Natural killer cell (primary cell): ENCODE data around the gene CHI3L1. TPM values are rescaled to one million over a fixed set of nuclear protein-coding genes. Genes with fewer than 3 reads are reported as not detected.

Source experiments
- ATAC-seq, 3 donors: fragments of 150-1000 bp in 2 of 3; fragments of 200-7000 bp in 1 of 3; cut with Tn5 transposase; 1 replicate in 1 of 3; 2 replicates in 2 of 3; pipeline ENCODE4 v1.10.0; 2021; ENCODE audit warnings: mild to moderate bottlenecking in 2 of 3, moderate library complexity in 2 of 3
- DNase-seq, 2 donors: peaks; one replicate each; pipeline versions ENCODE4 v3.0.0 to v3.0.0-alpha.2; 2013 to 2021; ENCODE audit warnings: mixed read lengths in 1 of 2
- H3K27ac ChIP-seq: one replicate; pipeline ENCODE4 v1.5.1; 2013; ENCODE audit warnings: mild to moderate bottlenecking, low read length
- H3K27me3 ChIP-seq: one replicate; pipeline ENCODE4 v1.6.1; 2013; ENCODE audit warnings: low read length; ENCODE audit not compliant: control insufficient read depth, insufficient read depth
- H3K36me3 ChIP-seq: one replicate; pipeline ENCODE4 v1.6.1; 2013; ENCODE audit warnings: low read length; ENCODE audit not compliant: control insufficient read depth, insufficient read depth
- H3K4me1 ChIP-seq: one replicate; pipeline ENCODE4 v1.6.1; 2013; ENCODE audit warnings: low read length; ENCODE audit not compliant: control insufficient read depth, insufficient read depth
- H3K4me3 ChIP-seq: one replicate; pipeline ENCODE4 v1.5.1; 2013; ENCODE audit warnings: low read length
- H3K9me3 ChIP-seq: one replicate; pipeline ENCODE4 v1.6.1; 2013; ENCODE audit warnings: low read length; ENCODE audit not compliant: control insufficient read depth, insufficient read depth
- H3K27ac Mint-ChIP-seq, 2 donors: one replicate each; pipeline ENCODE4 v1.8.0; 2022; ENCODE audit warnings: mild to moderate bottlenecking in 2 of 2, mixed read lengths in 2 of 2, moderate library complexity in 1 of 2
- H3K27me3 Mint-ChIP-seq, 2 donors: one replicate each; pipeline ENCODE4 v1.8.0; 2022; ENCODE audit warnings: low read depth in 2 of 2, mixed read lengths in 2 of 2
- H3K36me3 Mint-ChIP-seq: one replicate; pipeline ENCODE4 v1.8.0; 2022; ENCODE audit warnings: mixed read lengths
- H3K4me1 Mint-ChIP-seq, 2 donors: one replicate each; pipeline ENCODE4 v1.8.0; 2022; ENCODE audit warnings: mixed read lengths in 2 of 2
- H3K4me3 Mint-ChIP-seq: one replicate; pipeline ENCODE4 v1.8.0; 2022; ENCODE audit warnings: mild to moderate bottlenecking, moderate library complexity, mixed read lengths
- H3K9me3 Mint-ChIP-seq, 2 donors: one replicate each; pipeline ENCODE4 v1.8.0; 2022; ENCODE audit warnings: mixed read lengths in 2 of 2
- WGBS: methylation state at CpG from one replicate; pipeline ENCODE4 v1.1.7; 2013; ENCODE audit warnings: missing lambda C conversion rate; ENCODE audit not compliant: insufficient coverage; 5-methylcytosine and 5-hydroxymethylcytosine counted together
- intact Hi-C: fragments of 100-400 bp; cut with micrococcal nuclease; formaldehyde crosslinking; loops from one replicate; pipeline ENCODE4 v1.14.2; 2022
- total RNA-seq, 4 donors: library from RNA; stranded (reverse); fragments of 120-200 nt in 1 of 4; gene quantifications; one replicate each; pipeline versions ENCODE4 v1.2.3 to v1.2.4, GENCODE V29; 2013 to 2022
- TF ChIP-seq, protein P1 (sequence below): fragments of 200-600 bp; IDR thresholded peaks from one replicate; pipeline ENCODE4 v1.8.0; 2022; ENCODE audit warnings: antibody characterized with exemption

Gene CHI3L1
- total RNA-seq, 3 donors from 2014 or later (not counting 1 experiment from before 2014, with no cell fraction given) = 1.0 TPM; not detected in 2

DNA sequence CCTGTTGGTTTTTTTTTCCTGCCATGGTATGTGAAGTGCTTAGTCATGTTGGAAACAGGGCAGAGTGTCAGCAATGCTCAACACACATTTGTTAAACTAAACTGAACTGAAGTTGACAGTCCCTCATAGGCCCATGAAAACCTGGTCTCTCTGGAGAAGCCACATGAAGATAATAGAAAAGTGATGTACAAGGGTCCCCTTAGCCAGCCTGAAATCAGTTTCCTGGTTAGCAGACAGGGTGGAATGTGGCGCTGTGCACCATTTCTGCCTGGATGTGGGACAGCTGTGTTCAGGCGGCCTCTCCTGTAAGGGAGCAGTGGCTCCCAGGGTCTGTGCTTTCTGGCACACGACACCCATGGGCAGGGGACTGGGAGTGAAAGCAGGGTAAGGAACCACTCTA lies 9.9 kb upstream of the CHI3L1 start:
- TF ChIP-seq, protein P1, sequence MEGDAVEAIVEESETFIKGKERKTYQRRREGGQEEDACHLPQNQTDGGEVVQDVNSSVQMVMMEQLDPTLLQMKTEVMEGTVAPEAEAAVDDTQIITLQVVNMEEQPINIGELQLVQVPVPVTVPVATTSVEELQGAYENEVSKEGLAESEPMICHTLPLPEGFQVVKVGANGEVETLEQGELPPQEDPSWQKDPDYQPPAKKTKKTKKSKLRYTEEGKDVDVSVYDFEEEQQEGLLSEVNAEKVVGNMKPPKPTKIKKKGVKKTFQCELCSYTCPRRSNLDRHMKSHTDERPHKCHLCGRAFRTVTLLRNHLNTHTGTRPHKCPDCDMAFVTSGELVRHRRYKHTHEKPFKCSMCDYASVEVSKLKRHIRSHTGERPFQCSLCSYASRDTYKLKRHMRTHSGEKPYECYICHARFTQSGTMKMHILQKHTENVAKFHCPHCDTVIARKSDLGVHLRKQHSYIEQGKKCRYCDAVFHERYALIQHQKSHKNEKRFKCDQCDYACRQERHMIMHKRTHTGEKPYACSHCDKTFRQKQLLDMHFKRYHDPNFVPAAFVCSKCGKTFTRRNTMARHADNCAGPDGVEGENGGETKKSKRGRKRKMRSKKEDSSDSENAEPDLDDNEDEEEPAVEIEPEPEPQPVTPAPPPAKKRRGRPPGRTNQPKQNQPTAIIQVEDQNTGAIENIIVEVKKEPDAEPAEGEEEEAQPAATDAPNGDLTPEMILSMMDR = no peak
- intact Hi-C loops = no loop called here
- no peak overlapping the region for H3K4me3 Mint-ChIP-seq
- no peaks in the 10 kb centered on the region for H3K9me3 Mint-ChIP-seq
- no peaks in the 10 kb centered on the region for H3K4me1 ChIP-seq
- H3K27ac ChIP-seq = no peak overlapping the region
- no peaks in the 10 kb centered on the region for H3K9me3 ChIP-seq
- H3K27me3 ChIP-seq = no peaks in the 10 kb centered on the region
- no peaks in the 10 kb centered on the region for H3K4me1 Mint-ChIP-seq
- ATAC-seq = no peak
- H3K27ac Mint-ChIP-seq = no peak overlapping the region
- H3K36me3 Mint-ChIP-seq = no peaks in the 10 kb centered on the region
- H3K27me3 Mint-ChIP-seq = peaks cover 19 to 25% of the 10 kb centered on the region in 2 donors
- DNase-seq = no peak
- 91% methylated on average over 3 of the region's 3 CpGs for WGBS
- H3K36me3 ChIP-seq = no peaks in the 10 kb centered on the region
- no peak overlapping the region for H3K4me3 ChIP-seq

DNA sequence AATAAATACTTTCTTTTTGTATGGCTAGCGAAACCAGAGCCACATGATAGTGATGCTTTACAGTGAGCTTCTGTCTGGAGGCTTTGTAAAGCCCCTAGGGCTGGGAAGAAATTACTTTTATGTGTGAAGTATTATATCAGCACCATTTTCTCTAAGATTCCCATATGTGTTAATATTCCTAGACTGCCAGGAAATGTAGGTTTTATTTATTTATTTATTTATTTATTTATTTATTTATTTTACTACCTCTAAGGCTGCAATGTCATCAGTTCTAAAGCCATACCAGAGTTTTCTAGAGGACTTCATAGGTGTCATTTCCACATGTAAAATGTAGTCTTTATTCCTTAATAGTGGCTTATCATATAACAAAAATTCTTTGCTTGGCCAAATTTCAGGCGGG lies 4.4 kb upstream of the CHI3L1 start:
- H3K4me1 Mint-ChIP-seq = peaks cover 0 to 3% of the 10 kb centered on the region in 2 donors
- H3K4me3 Mint-ChIP-seq = no peak overlapping the region
- Histone ChIP-seq H3K27me3 (no peaks in the 10 kb centered on the region), H3K27ac (no peak overlapping the region), H3K36me3 (no peaks in the 10 kb centered on the region), H3K4me1 (no peaks in the 10 kb centered on the region), H3K4me3 (no peak overlapping the region), H3K9me3 (no peaks in the 10 kb centered on the region)
- DNase-seq (no peak), ATAC-seq (no peak)
- no peaks in the 10 kb centered on the region for H3K36me3 Mint-ChIP-seq
- intact Hi-C loops = no loop called here
- H3K27ac Mint-ChIP-seq = no peak overlapping the region
- TF ChIP-seq, protein P1 = no peak
- peaks cover 14 to 19% of the 10 kb centered on the region in 2 donors for H3K27me3 Mint-ChIP-seq
- no peaks in the 10 kb centered on the region for H3K9me3 Mint-ChIP-seq
- WGBS = 87% methylated on average over 2 of the region's 2 CpGs

DNA sequence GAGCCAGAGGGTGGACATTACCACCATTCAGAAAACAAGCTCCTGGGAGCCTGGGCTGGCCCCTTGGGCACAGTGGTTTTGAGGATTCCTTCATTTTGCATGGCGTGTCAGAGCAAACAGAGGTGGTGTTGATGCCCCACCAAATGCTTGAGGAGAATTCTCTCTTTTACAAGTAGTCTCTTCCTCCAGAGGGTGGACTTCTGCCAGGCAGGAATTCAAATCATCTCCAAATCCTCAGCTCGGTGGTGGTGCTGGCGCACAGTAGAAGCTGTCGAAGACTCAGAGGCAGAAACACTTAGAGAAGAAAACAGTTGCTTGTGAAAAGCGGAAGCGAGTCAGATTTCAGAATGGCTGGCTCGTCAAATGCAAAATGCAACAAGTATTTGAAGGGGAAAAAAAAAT lies 3.4 kb upstream of the CHI3L1 start:
- H3K4me1 ChIP-seq = no peaks in the 10 kb centered on the region
- TF ChIP-seq, protein P1 = no peak
- H3K9me3 ChIP-seq = no peaks in the 10 kb centered on the region
- Mint-ChIP-seq H3K9me3 (no peaks in the 10 kb centered on the region), H3K4me1 (peaks cover 0 to 3% of the 10 kb centered on the region in 2 donors), H3K27me3 (peaks cover 10 to 19% of the 10 kb centered on the region in 2 donors), H3K4me3 (no peak overlapping the region), H3K27ac (no peak overlapping the region), H3K36me3 (no peaks in the 10 kb centered on the region)
- DNase-seq (no peak), ATAC-seq (no peak)
- H3K4me3 ChIP-seq = no peak overlapping the region
- no peaks in the 10 kb centered on the region for H3K27me3 ChIP-seq
- no peaks in the 10 kb centered on the region for H3K36me3 ChIP-seq
- WGBS = 90% methylated on average over 7 of the region's 7 CpGs
- H3K27ac ChIP-seq = no peak overlapping the region
- intact Hi-C loops = no loop called here

DNA sequence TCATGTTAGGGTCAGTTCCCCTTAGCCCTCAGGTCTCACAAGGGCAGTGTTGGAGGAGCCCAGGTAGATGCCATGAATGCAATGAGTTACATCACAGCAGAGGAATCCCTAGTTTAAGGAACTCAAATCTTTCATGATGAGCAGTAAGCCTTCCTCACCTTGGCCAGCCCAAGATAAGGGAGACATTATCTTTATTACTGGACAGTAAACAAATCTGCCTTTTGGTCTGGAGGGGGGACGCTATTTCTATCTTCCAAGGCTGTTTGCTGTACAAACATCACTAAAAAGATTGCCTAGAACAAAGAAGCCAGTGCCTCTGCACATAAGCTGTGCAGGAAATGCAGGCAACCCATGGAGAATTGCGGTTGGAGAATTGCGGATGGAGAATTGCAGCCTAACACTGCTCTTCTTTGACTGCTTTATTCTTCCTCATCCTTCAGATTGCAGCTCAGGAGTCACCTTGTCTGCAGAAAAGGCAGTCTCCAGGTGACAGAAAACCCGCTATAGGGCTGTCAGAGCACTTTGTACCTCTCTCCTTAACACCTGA lies 2.3 kb upstream of the CHI3L1 start:
- TF ChIP-seq, protein P1 = no peak
- no peaks in the 10 kb centered on the region for H3K9me3 Mint-ChIP-seq
- H3K36me3 Mint-ChIP-seq = no peaks in the 10 kb centered on the region

More for the DNA sequence above, 2.3 kb upstream of the CHI3L1 start:
- no peak overlapping the region for H3K27ac Mint-ChIP-seq
- Histone ChIP-seq H3K4me1 (no peaks in the 10 kb centered on the region), H3K27ac (no peak overlapping the region), H3K36me3 (no peaks in the 10 kb centered on the region), H3K4me3 (no peak overlapping the region), H3K27me3 (no peaks in the 10 kb centered on the region), H3K9me3 (no peaks in the 10 kb centered on the region)
- 84% methylated on average over 4 of the region's 4 CpGs for WGBS
- H3K27me3 Mint-ChIP-seq = peaks cover 10 to 15% of the 10 kb centered on the region in 2 donors
- H3K4me3 Mint-ChIP-seq = no peak overlapping the region
- DNase-seq (no peak), ATAC-seq (no peak)
- peaks cover 0 to 3% of the 10 kb centered on the region in 2 donors for H3K4me1 Mint-ChIP-seq
- intact Hi-C loops = no loop called here
